A549 treated with CORT108297 at 1 μM for 4 hours (cell line): ENCODE measurements around the gene CNDP2. TPM values are rescaled to one million over a fixed set of nuclear protein-coding genes. Genes with fewer than 3 reads are reported as not detected.

Source experiments
- total RNA-seq: library from RNA; stranded (reverse); fragments of 200-300 nt; extraction: Qiagen RNA extraction; gene quantifications from 5 replicates; pipeline ENCODE4 v1.2.3, GENCODE V29; 2022

The CNDP2 gene
- total RNA-seq, result 72.9 to 88.7 TPM (median 78.6 TPM) in 5 replicates

GRCh38 chr18:74495581-74496507, at the start of gene CNDP2:
CNDP2 (plus strand) TSS chr18:74496363; CDS start chr18:74499974, 3,611 bp downstream.

GRCh38 chr18:74457043-74457724, 39.0 kb upstream of the CNDP2 start, which contains the start of gene DIPK1C:
DIPK1C (minus strand) TSS chr18:74457308; CDS start chr18:74457259, 49 bp downstream.

GRCh38 chr18:74534150-74534969, 38.2 kb downstream of the CNDP2 start, which contains the start of gene CNDP1:
CNDP1 (plus strand) TSS chr18:74534500; CDS start chr18:74534668, 168 bp downstream.

Other genes with a start within 250 kb of the CNDP2 start
- gene CYB5A, start 204.4 kb upstream of the CNDP2 start, total RNA-seq, result 118 to 134 TPM (median 124 TPM) in 5 replicates
- not detected in 5 replicates for gene C18orf63, start 180.5 kb upstream of the CNDP2 start, total RNA-seq
- gene DIPK1C, start 39.1 kb upstream of the CNDP2 start, total RNA-seq, result 0.02 TPM in 1 of 5 replicates, not detected in the others
- not detected in 5 replicates for gene CNDP1, start 38.1 kb downstream of the CNDP2 start, total RNA-seq
- gene ZNF407, start 101.5 kb downstream of the CNDP2 start, total RNA-seq, result 2.4 to 2.8 TPM (median 2.8 TPM) in 5 replicates